Breast epithelium (tissue), 4 donors: ENCODE results near the gene CD300E. TPM values are rescaled to one million over a fixed set of nuclear protein-coding genes. Genes with fewer than 3 reads are reported as not detected.

Experiments used
- DNase-seq, 2 donors: peaks; one replicate each; pipeline ENCODE4 v3.0.0-alpha.2; 2019; ENCODE audit warnings: low spot score in 2 of 2
- H3K27ac ChIP-seq, 2 donors: fragments of 200-600 bp; sonication (generic) in 1 of 2; one replicate each; pipeline ENCODE4 v1.5.1; 2016 to 2019; ENCODE audit warnings: mild to moderate bottlenecking in 1 of 2
- H3K27me3 ChIP-seq, 2 donors: fragments of 200-600 bp; sonication (generic) in 1 of 2; one replicate each; pipeline versions ENCODE4 v1.5.1 to v1.6.0; 2017 to 2019; ENCODE audit warnings: control low read depth in 1 of 2, mild to moderate bottlenecking in 1 of 2
- H3K36me3 ChIP-seq: fragments of 200-600 bp; one replicate; pipeline ENCODE4 v1.5.1; 2019
- H3K4me1 ChIP-seq, 2 donors: fragments of 200-600 bp; sonication (generic); one replicate each; pipeline ENCODE4 v1.5.1; 2016 to 2019; ENCODE audit warnings: control low read depth in 1 of 2
- H3K4me3 ChIP-seq, 3 donors: fragments of 200-600 bp; sonication (generic); 1 replicate in 2 of 3; 2 replicates in 1 of 3; pipeline ENCODE4 v1.5.1; 2016 to 2019; ENCODE audit warnings: mild to moderate bottlenecking in 3 of 3, moderate library complexity in 2 of 3
- H3K9me3 ChIP-seq, 2 donors: fragments of 200-600 bp; sonication (generic) in 1 of 2; one replicate each; pipeline ENCODE4 v1.5.1; 2016 to 2019; ENCODE audit warnings: control low read depth in 1 of 2
- CTCF ChIP-seq, 3 donors: fragments of 450-650 bp; IDR thresholded peaks; one replicate each; pipeline ENCODE4 v1.5.1; 2016 to 2017; ENCODE audit warnings: antibody characterized with exemption in 3 of 3, mild to moderate bottlenecking in 3 of 3, moderate library complexity in 3 of 3
- POLR2A ChIP-seq: fragments of 450-650 bp; IDR thresholded peaks from one replicate; pipeline ENCODE4 v1.6.1; 2016; ENCODE audit warnings: antibody characterized with exemption, mild to moderate bottlenecking, moderate library complexity
- POLR2AphosphoS5 ChIP-seq, 3 donors: sonication (generic); formaldehyde crosslinking; IDR thresholded peaks; one replicate each; pipeline ENCODE4 v1.6.1; 2017; ENCODE audit warnings: antibody characterized with exemption in 3 of 3
- intact Hi-C: fragments of 100-400 bp; cut with DNase I; formaldehyde crosslinking; loops from one replicate; pipeline ENCODE4 v1.15.1; 2023; ENCODE audit warnings: low total_unique reads
- total RNA-seq, 3 donors: library from RNA; depleted of rRNA; stranded (reverse); fragments of >200 nt; gene quantifications; one replicate each; pipeline ENCODE4 v1.1.0, GENCODE V29; 2016

Gene CD300E
- total RNA-seq, 3 donors from 2014 or later = under 0.01 to 0.32 (median 0.29) TPM

GRCh38 chr17:74565126-74565525 is 58.4 kb downstream of the CD300E start:
- Histone ChIP-seq H3K4me3 (no peak overlapping the region), H3K4me1 (no peaks in the 10 kb centered on the region), H3K27ac (no peak overlapping the region), H3K9me3 (no peaks in the 10 kb centered on the region), H3K27me3 (peaks cover 0 to 20% of the 10 kb centered on the region in 2 donors), H3K36me3 (no peaks in the 10 kb centered on the region)
- TF ChIP-seq POLR2A (no peak), POLR2AphosphoS5 (IDR thresholded peaks at IDR 0.05) (no peak), CTCF (IDR thresholded peaks at IDR 0.05) (no peak)
- intact Hi-C loops = no loop called here
- DNase-seq = no peak

DNA sequence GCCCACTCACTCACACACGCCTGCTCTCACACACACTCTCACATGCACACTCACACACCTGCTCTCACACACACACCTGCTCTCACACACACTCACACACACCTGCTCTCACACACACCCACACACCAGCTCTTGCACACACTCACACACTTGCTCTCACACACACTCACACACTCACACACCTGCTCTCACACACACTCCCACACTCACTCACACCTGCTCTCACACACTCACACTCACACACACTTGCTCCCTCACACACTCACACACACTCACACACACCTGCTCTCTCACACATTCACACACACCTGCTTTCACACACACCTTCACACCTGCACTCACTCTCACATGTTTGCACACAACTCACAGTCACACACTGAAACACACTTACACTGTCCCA is 60.2 kb downstream of the CD300E start:
- Histone ChIP-seq H3K36me3 (no peaks in the 10 kb centered on the region), H3K9me3 (no peaks in the 10 kb centered on the region), H3K27ac (no peak overlapping the region), H3K4me1 (no peaks in the 10 kb centered on the region), H3K4me3 (no peak overlapping the region), H3K27me3 (peaks cover 0 to 20% of the 10 kb centered on the region in 2 donors)
- intact Hi-C loops = no loop called here
- DNase-seq = no peak
- TF ChIP-seq POLR2A = no peak
- TF ChIP-seq CTCF (IDR thresholded peaks at IDR 0.05) = no peak
- no peak for TF ChIP-seq POLR2AphosphoS5 (IDR thresholded peaks at IDR 0.05)

DNA sequence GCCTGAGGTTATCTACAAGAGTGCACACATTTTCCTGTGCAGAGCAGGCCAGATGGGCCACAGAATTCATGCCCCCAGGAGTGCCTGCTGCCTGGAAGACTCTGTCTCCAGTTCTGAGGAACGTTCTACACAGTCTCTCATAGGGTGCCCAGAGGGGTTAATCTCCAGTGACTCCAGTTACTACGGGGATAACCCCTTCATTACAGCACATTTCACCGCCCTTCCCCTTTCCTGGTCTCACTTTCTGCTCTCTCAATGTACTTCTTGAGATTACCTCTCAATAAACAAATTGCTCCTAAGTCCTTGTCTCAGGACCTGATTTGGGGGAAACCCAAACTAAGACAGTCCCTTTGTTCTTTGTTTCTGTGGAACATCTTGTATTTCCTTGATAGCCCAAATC is 62.0 kb downstream of the CD300E start:
- Histone ChIP-seq H3K9me3 (no peaks in the 10 kb centered on the region), H3K36me3 (no peaks in the 10 kb centered on the region), H3K4me3 (no peak overlapping the region), H3K4me1 (no peaks in the 10 kb centered on the region), H3K27me3 (peaks cover 0 to 20% of the 10 kb centered on the region in 2 donors), H3K27ac (no peak overlapping the region)
- intact Hi-C loops = no loop called here
- no peak for DNase-seq
- TF ChIP-seq CTCF (IDR thresholded peaks at IDR 0.05) (no peak), POLR2A (no peak)

Other genes with a start within 250 kb of the CD300E start
- 10 to 100 TPM; 24.3 to 69.2 (median 40.3) TPM for gene GPRC5C, start 191.7 kb downstream of the CD300E start, total RNA-seq
- 10 to 100 TPM in 2 of 3 donors, 1 to 10 TPM in 1; 6.2 to 15.7 (median 10.2) TPM for gene CD300A, start 157.1 kb downstream of the CD300E start, total RNA-seq
- under 1 TPM in 2 of 3 donors, not detected in 1; 0.32 to 0.88 TPM for gene CD300LB, start 92.3 kb downstream of the CD300E start, total RNA-seq
- 1 to 10 TPM in 1 of 3 donors, under 1 TPM in 2; 0.33 to 2.1 (median 0.59) TPM for gene CD300C, start 77.6 kb downstream of the CD300E start, total RNA-seq
- gene CD300H, start 56.2 kb downstream of the CD300E start, total RNA-seq = 1 to 10 TPM in 1 of 3 donors, not detected in 2; 1.5 TPM
- gene CD300LD, start 31.5 kb downstream of the CD300E start, total RNA-seq = not detected
- gene CD300LF, start 89.2 kb upstream of the CD300E start, total RNA-seq = 1 to 10 TPM in 1 of 3 donors, under 1 TPM in 2; 0.32 to 2.0 (median 0.98) TPM
- gene RAB37, start 113.5 kb upstream of the CD300E start, total RNA-seq = 1 to 10 TPM in 2 of 3 donors, under 1 TPM in 1; 0.98 to 2.1 (median 2.0) TPM
- gene NHERF1, start 124.9 kb upstream of the CD300E start, total RNA-seq = 10 to 100 TPM; 15.8 to 82.8 (median 36.4) TPM
- 10 to 100 TPM; 20.6 to 41.3 (median 40.0) TPM for gene NAT9, start 152.6 kb upstream of the CD300E start, total RNA-seq
- gene GRIN2C, start 236.1 kb upstream of the CD300E start, total RNA-seq = under 1 TPM in 1 of 3 donors, not detected in 2; 0.48 TPM
- 1 to 10 TPM; 7.3 to 9.3 (median 8.8) TPM for gene FDXR, start 249.3 kb upstream of the CD300E start, total RNA-seq